GM13976 (cell line): ENCODE data around the gene CYB561D2.

Experiments
- DNase-seq: peaks from one replicate; pipeline ENCODE4 v3.0.0; 2012; ENCODE audit warnings: low spot score
- in situ Hi-C: fragments of 300-500 bp; cut with MboI; formaldehyde crosslinking; loops from one replicate; pipeline ENCODE4 v1.12.0; 2022; ENCODE audit warnings: low sequenced_read_pairs, mixed read lengths, inconsistent platforms; ENCODE audit not compliant: unreplicated experiment
- TF ChIP-seq, protein P1 (sequence below): IDR thresholded peaks from 2 replicates; pipeline ENCODE4 v1.5.1; 2012; ENCODE audit warnings: borderline replicate concordance, mild to moderate bottlenecking; ENCODE audit not compliant: insufficient read depth; ENCODE audit errors: extremely low read depth, missing control alignments, control extremely low read depth

CYB561D2 gene

GRCh38 chr3:50327129-50327528 lies 23.5 kb upstream of the CYB561D2 start:
- TF ChIP-seq, protein P1, sequence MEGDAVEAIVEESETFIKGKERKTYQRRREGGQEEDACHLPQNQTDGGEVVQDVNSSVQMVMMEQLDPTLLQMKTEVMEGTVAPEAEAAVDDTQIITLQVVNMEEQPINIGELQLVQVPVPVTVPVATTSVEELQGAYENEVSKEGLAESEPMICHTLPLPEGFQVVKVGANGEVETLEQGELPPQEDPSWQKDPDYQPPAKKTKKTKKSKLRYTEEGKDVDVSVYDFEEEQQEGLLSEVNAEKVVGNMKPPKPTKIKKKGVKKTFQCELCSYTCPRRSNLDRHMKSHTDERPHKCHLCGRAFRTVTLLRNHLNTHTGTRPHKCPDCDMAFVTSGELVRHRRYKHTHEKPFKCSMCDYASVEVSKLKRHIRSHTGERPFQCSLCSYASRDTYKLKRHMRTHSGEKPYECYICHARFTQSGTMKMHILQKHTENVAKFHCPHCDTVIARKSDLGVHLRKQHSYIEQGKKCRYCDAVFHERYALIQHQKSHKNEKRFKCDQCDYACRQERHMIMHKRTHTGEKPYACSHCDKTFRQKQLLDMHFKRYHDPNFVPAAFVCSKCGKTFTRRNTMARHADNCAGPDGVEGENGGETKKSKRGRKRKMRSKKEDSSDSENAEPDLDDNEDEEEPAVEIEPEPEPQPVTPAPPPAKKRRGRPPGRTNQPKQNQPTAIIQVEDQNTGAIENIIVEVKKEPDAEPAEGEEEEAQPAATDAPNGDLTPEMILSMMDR: no peak
- DNase-seq: no peak
- in situ Hi-C loops: no loop called here

DNA sequence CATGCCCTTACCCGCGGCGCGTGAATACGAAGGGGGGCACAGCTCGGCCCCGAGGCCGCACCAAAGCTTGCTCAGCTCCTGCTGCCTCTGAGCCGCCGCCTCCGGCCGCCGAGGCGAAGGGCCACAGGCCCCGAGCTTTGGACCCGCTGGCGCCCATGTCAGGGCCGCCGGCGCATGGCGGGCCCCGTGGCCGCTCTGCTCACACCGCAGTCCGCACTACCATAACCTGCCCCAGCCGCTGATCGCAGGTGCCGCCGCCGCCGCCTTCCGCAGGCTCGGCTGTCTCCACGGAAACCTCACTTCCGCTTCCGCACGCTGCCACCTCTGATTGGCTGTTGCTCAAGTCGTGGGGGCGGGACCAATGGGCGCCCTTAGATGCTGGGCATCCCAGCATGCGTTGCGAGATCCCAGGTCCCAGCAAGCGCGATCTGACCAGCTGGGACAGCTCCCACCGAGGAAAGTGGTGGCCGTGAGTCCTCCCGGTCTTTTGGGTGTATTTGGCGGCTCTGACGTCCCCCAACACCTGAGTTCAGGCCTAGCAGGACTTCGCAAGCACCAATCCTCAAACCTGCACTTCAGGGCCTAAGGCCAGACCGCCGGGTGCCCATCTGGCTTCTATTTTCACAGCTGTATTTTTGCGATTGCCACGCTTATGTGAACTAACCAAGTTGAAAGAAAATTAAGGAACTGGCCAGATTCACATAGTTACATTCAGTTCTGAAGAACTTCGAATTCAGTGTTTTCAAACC lies 22.5 kb upstream of the CYB561D2 start, which contains the start of gene TUSC2:
TUSC2 (minus strand) TSS at position 281 of the 749 bp plus-strand sequence; CDS start at position 157, 124 bp downstream.
- in situ Hi-C loops: no loop called here
- TF ChIP-seq, protein P1: no peak
- DNase-seq: peak; percentile 98

DNA sequence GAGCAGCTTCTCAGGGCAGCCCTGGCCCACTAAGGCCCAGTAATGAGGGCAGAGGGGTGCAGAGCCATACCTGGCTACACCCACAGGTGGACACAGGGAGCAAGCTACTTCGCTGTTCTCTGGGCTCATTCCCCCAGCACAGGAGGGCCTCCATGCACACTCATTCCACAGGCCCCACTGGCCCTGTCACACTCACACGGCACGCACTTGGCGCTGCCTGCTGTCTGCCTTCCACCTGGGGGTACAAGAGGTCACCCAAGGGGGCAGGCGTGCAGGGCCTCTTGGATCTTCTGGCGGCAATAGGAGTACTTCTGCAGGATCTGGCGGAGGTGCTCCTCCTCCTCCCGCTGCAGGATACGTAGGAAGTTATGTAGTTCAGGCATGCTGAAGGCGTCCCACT lies 20.3 kb upstream of the CYB561D2 start:
- DNase-seq: no peak
- TF ChIP-seq, protein P1: no peak

GRCh38 chr3:50331364-50331907 lies 19.2 kb upstream of the CYB561D2 start:
- in situ Hi-C loops: no loop called here
- no peak for DNase-seq
- TF ChIP-seq, protein P1: no peak

More for the DNA sequence above, 20.3 kb upstream of the CYB561D2 start:
- in situ Hi-C loops: no loop called here

GRCh38 chr3:50333744-50334328 lies 16.8 kb upstream of the CYB561D2 start:
- in situ Hi-C loops: no loop called here
- TF ChIP-seq, protein P1: no peak
- no peak for DNase-seq

DNA sequence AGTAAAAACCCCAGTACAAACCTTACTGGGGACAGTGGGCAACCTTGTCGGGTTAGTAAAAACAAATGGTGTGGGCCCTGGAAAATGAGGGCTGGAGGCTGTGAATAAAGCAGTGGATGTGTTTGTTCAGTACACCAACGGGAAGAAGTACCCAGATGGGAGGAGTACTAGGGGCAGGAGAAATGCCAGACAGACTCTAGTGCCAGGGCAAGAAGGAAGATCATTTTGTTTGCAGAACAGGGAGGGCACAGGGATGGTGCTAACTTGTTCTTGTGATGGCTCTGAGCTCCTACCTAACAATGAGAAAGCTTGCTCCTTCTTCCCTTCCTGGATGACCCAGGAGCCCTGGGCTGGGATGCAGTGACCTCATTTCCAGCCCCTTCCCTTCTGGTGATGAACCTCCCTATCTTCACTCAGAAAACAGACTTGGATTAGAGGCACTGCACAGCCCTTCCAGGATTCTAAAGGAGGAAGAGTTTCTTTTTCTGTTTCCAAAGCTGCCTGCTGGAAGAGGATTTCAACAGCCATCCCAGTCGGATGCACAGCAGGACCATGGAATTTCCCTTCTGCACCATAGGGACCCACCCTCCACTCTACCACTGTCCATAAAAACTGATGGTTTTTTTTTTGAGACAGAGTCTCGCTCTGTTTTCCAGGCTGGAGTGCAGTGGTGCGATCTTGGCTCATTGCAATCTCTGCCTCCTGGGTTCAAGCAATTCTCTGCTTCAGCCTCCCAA lies 16.2 kb upstream of the CYB561D2 start:
- no peak for DNase-seq
- in situ Hi-C loops: no loop called here
- TF ChIP-seq, protein P1: no peak
